ENCODE measurements around the gene PPP1R12A.

PPP1R12A gene

GRCh38 chr12:79766705-79767464, 168.0 kb downstream of the PPP1R12A start:
- DNase-seq: no peak

DNA sequence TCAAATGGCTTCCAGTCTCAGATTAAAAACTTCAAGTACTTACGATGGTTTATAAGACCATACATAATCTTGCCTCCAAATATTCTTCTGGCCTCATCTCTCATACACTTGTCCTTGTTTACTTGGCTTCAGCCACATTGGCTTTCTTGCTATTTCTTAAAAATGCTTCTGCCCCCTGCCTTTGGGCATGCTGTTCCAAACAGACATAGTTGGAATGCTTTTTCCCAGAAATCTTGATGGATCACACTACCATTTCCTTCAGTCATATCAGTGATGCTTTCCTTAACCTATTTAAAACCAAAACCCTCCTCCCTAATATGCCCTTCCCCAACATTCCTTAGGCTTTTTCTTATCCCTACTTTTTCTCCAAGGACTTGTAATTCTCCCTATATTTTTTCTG, 169.7 kb downstream of the PPP1R12A start:
- DNase-seq: no peak

- no peak for DNase-seq
Observed at GRCh38 chr12:79764641-79765040, 170.3 kb downstream of the PPP1R12A start.

DNA sequence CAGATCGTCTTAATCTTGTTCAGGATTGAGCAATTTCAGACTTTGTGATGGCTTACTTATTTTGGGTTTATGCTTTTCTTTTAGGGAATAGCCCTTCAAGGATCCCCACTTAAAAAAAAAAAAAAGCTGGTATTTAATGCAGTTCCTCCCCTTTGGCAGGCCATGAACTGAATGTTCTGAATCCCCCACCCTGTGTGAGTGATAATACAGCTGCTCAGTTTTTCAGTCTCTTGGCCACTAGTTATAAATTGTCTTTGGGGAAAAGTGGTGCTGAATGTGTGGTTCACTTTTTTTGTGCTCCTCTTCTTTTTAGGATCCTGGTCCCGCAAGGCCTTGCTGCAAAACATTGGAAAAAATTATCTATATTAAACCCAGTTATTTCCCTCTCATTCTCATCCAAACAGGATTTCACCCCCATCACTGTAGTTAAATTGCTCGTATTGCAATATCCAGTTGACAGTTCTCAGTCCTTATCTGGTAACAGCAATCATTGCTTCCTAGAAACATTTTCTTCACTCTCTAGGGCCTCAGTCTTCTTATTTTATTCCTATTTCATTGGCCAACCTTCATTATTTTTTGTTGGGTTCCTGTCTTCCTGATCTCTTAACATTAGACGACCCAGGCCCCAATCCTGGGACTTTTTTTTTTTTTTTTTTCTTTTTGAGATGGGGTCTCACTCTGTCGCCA, 171.0 kb downstream of the PPP1R12A start:
- DNase-seq: no peak

GRCh38 chr12:79761341-79761740, 173.6 kb downstream of the PPP1R12A start:
- no peak for DNase-seq

DNA sequence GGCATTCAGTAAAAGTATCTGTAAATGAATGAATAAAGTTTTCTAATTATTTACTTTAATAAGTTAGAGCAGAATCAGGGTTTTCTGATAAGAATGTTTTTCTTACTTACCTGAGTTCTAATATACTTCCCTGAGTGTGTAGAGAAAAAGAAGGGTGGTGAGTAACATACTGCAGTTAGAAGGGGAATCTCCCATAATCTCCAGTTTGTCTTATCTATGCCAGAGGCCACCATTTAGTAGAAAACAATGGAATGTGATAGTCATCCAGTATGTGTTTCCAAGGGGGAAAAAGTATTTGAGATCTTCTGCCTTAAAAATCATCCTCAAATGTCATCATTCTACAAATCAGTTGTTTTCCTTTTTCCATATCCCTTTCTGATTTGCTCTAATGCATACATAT, 187.6 kb downstream of the PPP1R12A start:
- no peak for DNase-seq

DNA sequence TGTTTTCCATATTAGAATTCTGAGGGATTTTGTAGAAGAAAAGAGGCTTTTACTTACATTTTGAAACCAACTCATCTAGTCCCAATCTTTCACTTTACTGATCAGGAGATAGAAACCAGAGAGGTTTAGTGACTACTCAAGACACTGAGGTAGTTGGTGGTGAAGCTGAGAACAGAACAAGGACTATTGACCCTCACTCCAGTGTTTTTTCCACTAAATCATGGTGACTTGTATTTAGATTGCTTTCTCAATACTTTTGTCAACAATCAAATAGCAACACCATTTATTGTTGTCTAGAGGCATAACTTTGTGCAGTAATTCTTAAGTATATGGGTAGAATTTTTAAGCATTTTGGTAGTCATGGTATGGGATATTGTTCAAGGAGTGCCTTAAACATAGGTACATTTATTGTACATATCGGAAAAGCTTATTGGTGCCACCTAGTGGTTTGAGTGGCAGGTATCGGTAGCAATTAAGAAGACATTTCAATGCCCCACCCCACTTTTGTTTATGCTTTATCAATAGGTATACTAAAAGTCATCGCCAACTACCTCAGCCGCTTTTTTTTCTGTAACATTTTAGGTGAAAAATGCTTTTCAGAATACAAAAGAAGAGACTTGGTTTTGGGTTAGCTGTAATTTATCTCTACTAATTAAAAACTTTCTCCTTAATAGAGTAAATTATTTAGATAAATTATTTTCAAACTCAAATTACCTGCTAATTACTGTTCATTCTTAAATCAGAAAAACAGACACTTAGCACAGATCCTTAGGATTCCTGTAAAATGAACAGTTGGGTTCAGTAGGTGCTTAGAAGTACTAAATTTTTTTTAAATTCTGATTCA, 196.8 kb downstream of the PPP1R12A start:
- DNase-seq: peak; percentile 23

- no peak for DNase-seq
Observed at GRCh38 chr12:79732638-79733037, 202.3 kb downstream of the PPP1R12A start.

GRCh38 chr12:79725987-79726386, 208.9 kb downstream of the PPP1R12A start:
- no peak for DNase-seq

Measured in activated gamma-delta T cell treated with Interleukin-2 at 50 U/mL for 16 hours (primary cell).